HepG2 (cell line): Measurements from ENCODE around the gene CIAO2B. TPM values are rescaled to one million over a fixed set of nuclear protein-coding genes. Genes with fewer than 3 reads are reported as not detected.

Experiments used
- CEBPZ ChIP-seq: IDR thresholded peaks from 2 replicates; pipeline ENCODE4 v1.6.1; 2012; ENCODE audit warnings: low read length, improper control_type of control experiment
- FLYWCH1 ChIP-seq: sonication (generic); formaldehyde crosslinking; IDR thresholded peaks from 2 replicates; pipeline ENCODE4 v1.8.1; 2023; ENCODE audit warnings: mild to moderate bottlenecking, missing genetic modification reagents
- FOXK1 ChIP-seq: sonication (generic); formaldehyde crosslinking; IDR thresholded peaks from 2 replicates; pipeline ENCODE4 v1.4.0; 2020; ENCODE audit warnings: low read depth, missing genetic modification reagents, borderline replicate concordance
- HMG20B ChIP-seq: conservative IDR thresholded peaks from 2 replicates; pipeline ENCODE4 v1.6.1; 2016; ENCODE audit warnings: missing genetic modification reagents, missing compliant biosample characterization
- HNRNPH1 ChIP-seq: fragments of 200-400 bp; formaldehyde crosslinking; optimal IDR thresholded peaks from 2 replicates; pipeline ENCODE3; 2017; ENCODE audit warnings: mild to moderate bottlenecking, low read depth, low read length
- IRF2 ChIP-seq: IDR thresholded peaks from 2 replicates; pipeline ENCODE4 v1.6.1; 2018; ENCODE audit warnings: missing genetic modification reagents, missing compliant biosample characterization
- IRF9 ChIP-seq: sonication (generic); formaldehyde crosslinking; IDR thresholded peaks from 2 replicates; pipeline ENCODE4 v1.8.0; 2022; ENCODE audit warnings: missing genetic modification reagents, mild to moderate bottlenecking, borderline replicate concordance
- ISX ChIP-seq: sonication (generic); formaldehyde crosslinking; conservative IDR thresholded peaks from 2 replicates; pipeline ENCODE4 v1.5.0; 2020; ENCODE audit warnings: missing genetic modification reagents
- MIXL1 ChIP-seq: IDR thresholded peaks from 2 replicates; pipeline ENCODE4 v1.6.1; 2016
- MXD1 ChIP-seq: sonication (generic); formaldehyde crosslinking; IDR thresholded peaks from 2 replicates; pipeline ENCODE4 v1.4.0; 2020; ENCODE audit warnings: mild to moderate bottlenecking, missing genetic modification reagents
- MXD4 ChIP-seq: IDR thresholded peaks from 2 replicates; pipeline ENCODE4 v1.6.1; 2016; ENCODE audit warnings: mild to moderate bottlenecking, missing biosample characterization, missing genetic modification reagents
- MYNN ChIP-seq: sonication (generic); formaldehyde crosslinking; IDR thresholded peaks from 2 replicates; pipeline ENCODE4 v1.4.0; 2020; ENCODE audit warnings: mild to moderate bottlenecking, low read depth, missing genetic modification reagents
- PHF21A ChIP-seq: sonication (generic); formaldehyde crosslinking; IDR thresholded peaks from 2 replicates; pipeline ENCODE4 v1.5.0; 2020; ENCODE audit warnings: mild to moderate bottlenecking, missing genetic modification reagents
- SIN3B ChIP-seq: fragments of 150-350 bp; IDR thresholded peaks from 2 replicates; pipeline ENCODE4 v1.6.1; 2014; ENCODE audit warnings: low read length
- TBP ChIP-seq: sonication (generic); formaldehyde crosslinking; IDR thresholded peaks from 2 replicates; pipeline ENCODE4 v1.5.0; 2020; ENCODE audit warnings: missing genetic modification reagents
- ZBTB14 ChIP-seq: sonication (generic); formaldehyde crosslinking; IDR thresholded peaks from 2 replicates; pipeline ENCODE4 v1.4.0; 2020; ENCODE audit warnings: missing genetic modification reagents
- ZKSCAN8 ChIP-seq: IDR thresholded peaks from 2 replicates; pipeline ENCODE4 v1.6.1; 2016; ENCODE audit warnings: borderline replicate concordance, missing genetic modification reagents, missing compliant biosample characterization
- ZNF136 ChIP-seq: sonication (generic); formaldehyde crosslinking; IDR thresholded peaks from 2 replicates; pipeline ENCODE4 v1.8.1; 2022; ENCODE audit warnings: low read depth, mild to moderate bottlenecking, moderate library complexity, missing genetic modification reagents
- ZNF24 ChIP-seq: fragments of 450-650 bp; IDR thresholded peaks from 2 replicates; pipeline ENCODE4 v1.6.1; 2017; ENCODE audit warnings: antibody characterized with exemption, mild to moderate bottlenecking
- ZNF317 ChIP-seq: sonication (generic); formaldehyde crosslinking; IDR thresholded peaks from 2 replicates; pipeline ENCODE4 v1.5.0; 2020; ENCODE audit warnings: mild to moderate bottlenecking, missing genetic modification reagents
- ZNF605 ChIP-seq: sonication (generic); formaldehyde crosslinking; IDR thresholded peaks from 2 replicates; pipeline ENCODE4 v1.8.0; 2022; ENCODE audit warnings: mild to moderate bottlenecking, missing genetic modification reagents
- ZNF615 ChIP-seq: sonication (generic); formaldehyde crosslinking; IDR thresholded peaks from 2 replicates; pipeline ENCODE4 v1.5.0; 2020; ENCODE audit warnings: mild to moderate bottlenecking, missing genetic modification reagents, borderline replicate concordance
- ZNF713 ChIP-seq: sonication (generic); formaldehyde crosslinking; IDR thresholded peaks from 2 replicates; pipeline ENCODE4 v1.4.0; 2020; ENCODE audit warnings: mild to moderate bottlenecking, missing genetic modification reagents
- ZNF747 ChIP-seq: sonication (generic); formaldehyde crosslinking; IDR thresholded peaks from 2 replicates; pipeline ENCODE4 v1.8.1; 2023; ENCODE audit warnings: missing genetic modification reagents, mild to moderate bottlenecking, borderline replicate concordance
- ZNF776 ChIP-seq: sonication (generic); formaldehyde crosslinking; IDR thresholded peaks from 2 replicates; pipeline ENCODE4 v1.4.0; 2020; ENCODE audit warnings: mild to moderate bottlenecking, missing genetic modification reagents
- polyA plus RNA-seq, 8 experiments: library from polyadenylated mRNA; depleted of rRNA in 3 of 8; stranded (reverse) in 7 of 8; unstranded in 1 of 8; fragments of >200 nt; fragmentation: Illumina TruSeq in 4 of 8; extraction: Trizol in 4 of 8; gene quantifications; 2 replicates each; pipeline versions ENCODE4 v1.2.1 to v1.2.3, GENCODE V29; 2011 to 2016; ENCODE audit warnings: low read depth in 4 of 8, missing spikeins in 1 of 8, mixed read lengths in 1 of 8; ENCODE audit not compliant: insufficient read depth in 1 of 8
- total RNA-seq, 5 experiments: library from RNA; depleted of rRNA; stranded (reverse); fragments of >200 nt; fragmentation: Illumina TruSeq; extraction: Trizol; gene quantifications; 2 replicates each; pipeline ENCODE4 v1.2.3, GENCODE V29; 2016; ENCODE audit warnings: low read depth in 1 of 5

The CIAO2B gene
- total and polyA plus RNA-seq, 2 of the 13 experiments (the other 11 are each of a cell fraction or from before 2014, with no cell fraction given): 157 to 293 TPM

DNA sequence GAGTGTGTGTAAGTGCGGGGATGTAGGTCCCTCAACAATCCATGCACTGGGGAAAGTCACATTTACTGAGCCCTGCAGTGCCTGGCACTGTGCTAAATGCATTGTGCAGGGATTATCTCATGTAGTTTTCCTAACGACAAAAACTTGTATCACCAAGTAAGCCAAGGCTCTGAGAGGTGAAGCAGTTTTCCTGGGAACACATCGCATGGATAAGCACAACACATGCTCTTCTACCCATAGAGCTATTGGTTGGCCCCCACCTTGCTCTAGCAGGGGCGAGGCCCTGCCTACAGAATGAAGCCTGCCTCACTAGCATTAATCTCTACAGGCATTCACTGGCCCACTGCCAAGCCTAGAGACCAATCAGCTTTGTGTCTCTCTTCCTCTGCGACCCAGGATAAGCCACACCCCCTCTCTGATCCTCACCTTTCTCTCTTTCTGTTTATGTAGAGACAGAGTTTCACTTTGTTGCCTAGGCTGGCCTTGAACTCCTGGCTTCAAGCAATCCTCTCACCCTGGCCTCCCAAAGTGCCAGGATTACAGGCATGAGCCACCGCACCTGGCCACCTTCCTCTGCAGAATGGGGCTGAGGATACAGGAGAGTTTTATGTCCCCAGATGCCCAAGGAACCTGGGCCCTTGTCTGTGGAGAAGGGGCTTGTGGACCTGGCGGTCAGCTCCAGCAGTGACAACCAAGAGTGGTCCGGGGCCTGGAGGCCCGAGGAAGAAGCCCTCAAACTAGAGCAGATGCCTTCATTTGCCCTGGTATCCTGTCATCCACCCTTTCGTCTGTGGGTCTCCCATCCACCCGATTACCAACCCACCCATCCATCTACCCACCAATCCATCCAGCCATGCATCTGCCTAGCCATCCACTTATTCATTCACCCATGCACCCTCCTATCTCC is 28.3 kb downstream of the CIAO2B start (continued):
- TF ChIP-seq MYNN (CRISPR knock-in tag): no peak
- no peak for TF ChIP-seq HNRNPH1
- TF ChIP-seq FLYWCH1 (CRISPR knock-in tag): no peak
- 0 out of 2 replicates have a peak, but pooled peaks have one; percentile 33 for TF ChIP-seq TBP (CRISPR knock-in tag)
- no peak; the same call in 1 of the 2 replicates for TF ChIP-seq HMG20B (CRISPR knock-in tag)
- TF ChIP-seq ZNF24: no peak
- TF ChIP-seq MIXL1 (CRISPR knock-in tag): peak; percentile 75; the same call in 1 of the 2 replicates
- no peak for TF ChIP-seq ISX
- TF ChIP-seq ZNF615 (CRISPR knock-in tag): no peak
- 0 out of 2 replicates have a peak, but pooled peaks have one; percentile 28 for TF ChIP-seq ZNF776 (CRISPR knock-in tag)
- TF ChIP-seq MXD4 (CRISPR knock-in tag): 0 out of 2 replicates have a peak, but pooled peaks have one; percentile 4
- no peak for TF ChIP-seq CEBPZ
- TF ChIP-seq MXD1 (CRISPR knock-in tag): no peak
- TF ChIP-seq ZNF136 (CRISPR knock-in tag): no peak
- peak; percentile 75; the same call in 1 of the 2 replicates for TF ChIP-seq ZNF605 (CRISPR knock-in tag)
- peak; percentile 84; the same call in 1 of the 2 replicates for TF ChIP-seq IRF2 (CRISPR knock-in tag)
- TF ChIP-seq ZKSCAN8 (CRISPR knock-in tag): 0 out of 2 replicates have a peak, but pooled peaks have one; percentile 25
- no peak for TF ChIP-seq ZNF713 (CRISPR knock-in tag)
- TF ChIP-seq ZNF747: no peak; the same call in 1 of the 2 replicates
- no peak; the same call in 1 of the 2 replicates for TF ChIP-seq ZNF317
- peak; percentile 37; the same call in 1 of the 2 replicates for TF ChIP-seq ZBTB14 (CRISPR knock-in tag)
- peak; percentile 80; the same call in 1 of the 2 replicates for TF ChIP-seq FOXK1
- TF ChIP-seq IRF9 (CRISPR knock-in tag): 0 out of 2 replicates have a peak, but pooled peaks have one; percentile 49
- no peak for TF ChIP-seq SIN3B
- TF ChIP-seq PHF21A (CRISPR knock-in tag): peak; percentile 96
